A673 (cell line): ENCODE measurements around the gene KIFC3. TPM values are rescaled to one million over a fixed set of nuclear protein-coding genes. Genes with fewer than 3 reads are reported as not detected.

Source experiments
- BruUV-seq: library from RNA; stranded (reverse); fragments of 400-500 nt; replicated peaks from 2 replicates; lab custom pipeline; 2021; lab: Mats Ljungman, UMichigan
- CTCF ChIA-PET: fragments of 300-600 bp; sonication (Branson Sonifier 250); formaldehyde crosslinking; loops from one replicate; lab custom pipeline; 2022; ENCODE audit warnings: antibody characterized with exemption; lab: Charles Lee
- POLR2A ChIA-PET: fragments of 300-600 bp; sonication (Branson Sonifier 250); formaldehyde crosslinking; loops from one replicate; lab custom pipeline; 2022; ENCODE audit warnings: antibody characterized with exemption; ENCODE audit not compliant: low non-redundant PET; lab: Charles Lee
- DNase-seq: peaks from one replicate; pipeline ENCODE4 v3.0.0-alpha.2; 2015; ENCODE audit warnings: low spot score
- H3K27ac ChIP-seq: fragments of 200-600 bp; sonication (generic); 2 replicates; pipeline ENCODE4 v1.5.1; 2016; ENCODE audit warnings: mixed run types, low read depth, mild to moderate bottlenecking, mixed read lengths, antibody characterized with exemption, low read length; ENCODE audit not compliant: poor library complexity, severe bottlenecking
- H3K27me3 ChIP-seq: fragments of 200-600 bp; sonication (generic); replicated peaks from 2 replicates; pipeline ENCODE4 v1.6.1; 2017; ENCODE audit warnings: mixed run types, low read depth, mild to moderate bottlenecking, mixed read lengths, antibody characterized with exemption, low read length; ENCODE audit not compliant: insufficient read depth, poor library complexity
- H3K36me3 ChIP-seq: fragments of 200-600 bp; sonication (generic); 2 replicates; pipeline ENCODE4 v1.6.1; 2016; ENCODE audit warnings: mixed run types, mild to moderate bottlenecking, mixed read lengths, antibody characterized with exemption, low read length; ENCODE audit not compliant: insufficient read depth, poor library complexity, severe bottlenecking
- H3K4me1 ChIP-seq: fragments of 200-600 bp; sonication (generic); 2 replicates; pipeline ENCODE4 v1.6.1; 2017; ENCODE audit warnings: mixed run types, mild to moderate bottlenecking, mixed read lengths, antibody characterized with exemption, low read length; ENCODE audit not compliant: insufficient read depth, poor library complexity, severe bottlenecking
- H3K4me3 ChIP-seq: fragments of 200-600 bp; sonication (generic); 2 replicates; pipeline ENCODE4 v1.5.1; 2016; ENCODE audit warnings: low read depth, mixed run types, mild to moderate bottlenecking, mixed read lengths, low read length; ENCODE audit not compliant: poor library complexity, severe bottlenecking
- H3K9me3 ChIP-seq: fragments of 200-600 bp; sonication (generic); 2 replicates; pipeline ENCODE4 v1.6.1; 2016; ENCODE audit warnings: mixed run types, low read depth, mild to moderate bottlenecking, mixed read lengths, antibody characterized with exemption, low read length; ENCODE audit not compliant: poor library complexity, severe bottlenecking
- EZH2 ChIP-seq: fragments of 200-600 bp; sonication (generic); IDR thresholded peaks from 2 replicates; pipeline ENCODE4 v1.6.1; 2017; ENCODE audit warnings: borderline replicate concordance, low read depth, mild to moderate bottlenecking, mixed read lengths, antibody characterized with exemption, low read length; ENCODE audit not compliant: poor library complexity, severe bottlenecking
- intact Hi-C: fragments of 100-400 bp; cut with micrococcal nuclease; formaldehyde crosslinking; loops from one replicate; pipeline ENCODE4 v1.10.0; 2022; ENCODE audit not compliant: unreplicated experiment
- total RNA-seq: library from RNA; stranded (reverse); gene quantifications from 2 replicates; pipeline ENCODE4 v1.2.3, GENCODE V29; 2021
- TF ChIP-seq, protein P1 (sequence below): fragments of 300-800, 200-600 bp; sonication (generic); conservative IDR thresholded peaks from 2 replicates; pipeline ENCODE4 v1.5.1; 2017; ENCODE audit warnings: low read depth, mild to moderate bottlenecking, antibody characterized with exemption, low read length, moderate library complexity, mixed read lengths

The KIFC3 gene
- total RNA-seq, 1 experiment from 2014 or later: 198 TPM

DNA sequence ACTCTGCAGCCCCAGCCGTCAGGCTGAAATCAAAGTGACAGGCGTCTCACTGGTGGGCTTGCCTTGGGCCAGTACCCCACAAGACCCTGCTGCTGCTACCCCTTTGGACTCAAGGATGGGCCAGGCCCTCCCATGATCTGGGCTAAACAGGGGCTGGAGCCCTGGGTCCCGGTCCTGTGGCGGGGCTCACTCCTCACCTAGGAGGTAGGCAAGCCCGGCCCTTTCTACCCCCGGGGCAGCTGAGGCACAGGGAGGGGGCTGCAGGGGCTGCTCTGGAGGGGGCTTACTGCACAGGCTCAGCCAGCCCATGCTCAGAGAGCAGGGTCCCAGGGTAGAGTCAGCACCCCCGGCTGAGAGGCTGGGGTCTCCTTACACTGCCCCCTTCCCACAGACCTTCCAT, 43.2 kb downstream of the KIFC3 start:
- POLR2A ChIA-PET: no interaction called here

DNA sequence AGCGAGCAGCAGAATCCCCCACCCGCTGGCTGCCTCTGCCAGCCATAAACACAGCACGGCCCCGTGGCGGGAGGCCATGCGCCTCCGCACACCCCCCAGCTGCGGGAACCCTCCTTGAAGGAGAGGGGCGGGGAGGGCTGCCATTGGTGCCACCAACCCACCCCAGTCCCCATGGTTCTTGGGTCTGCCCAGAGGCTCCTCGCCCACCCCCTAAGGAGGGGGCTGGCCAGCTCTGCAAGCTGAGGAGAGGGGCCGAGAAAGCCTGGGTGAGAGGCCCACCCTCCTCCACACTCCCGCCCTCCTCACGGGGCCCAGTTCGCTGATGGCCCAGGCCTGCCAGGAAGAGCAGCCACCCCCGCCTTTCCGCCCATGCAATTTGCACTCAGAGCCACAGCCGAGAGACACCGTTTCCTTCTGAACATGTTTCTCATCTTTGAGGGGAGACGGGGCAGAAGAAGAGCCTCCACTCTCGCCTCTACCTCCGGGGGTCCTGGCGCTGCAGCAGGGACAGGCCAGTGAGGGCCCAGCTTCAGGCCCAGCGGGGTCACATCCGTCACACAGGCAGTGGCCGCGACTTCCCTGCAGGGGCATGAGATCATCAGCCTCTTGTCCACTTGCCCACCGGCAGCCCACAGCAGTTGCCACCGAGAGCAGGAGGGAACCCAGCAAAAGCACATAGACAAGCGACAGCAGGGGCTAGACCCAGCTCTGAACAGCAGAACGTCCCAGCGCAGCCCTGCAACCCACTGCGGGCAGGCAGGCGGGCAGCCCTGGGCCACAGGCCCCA, 43.8 kb downstream of the KIFC3 start:
- peaks cover 28% of the 10 kb centered on the region for H3K4me1 ChIP-seq
- H3K27ac ChIP-seq: peak overlapping the region; percentile 78
- H3K4me3 ChIP-seq: no peak overlapping the region
- H3K9me3 ChIP-seq: no peaks in the 10 kb centered on the region
- no peak for TF ChIP-seq EZH2
- TF ChIP-seq, protein P1, sequence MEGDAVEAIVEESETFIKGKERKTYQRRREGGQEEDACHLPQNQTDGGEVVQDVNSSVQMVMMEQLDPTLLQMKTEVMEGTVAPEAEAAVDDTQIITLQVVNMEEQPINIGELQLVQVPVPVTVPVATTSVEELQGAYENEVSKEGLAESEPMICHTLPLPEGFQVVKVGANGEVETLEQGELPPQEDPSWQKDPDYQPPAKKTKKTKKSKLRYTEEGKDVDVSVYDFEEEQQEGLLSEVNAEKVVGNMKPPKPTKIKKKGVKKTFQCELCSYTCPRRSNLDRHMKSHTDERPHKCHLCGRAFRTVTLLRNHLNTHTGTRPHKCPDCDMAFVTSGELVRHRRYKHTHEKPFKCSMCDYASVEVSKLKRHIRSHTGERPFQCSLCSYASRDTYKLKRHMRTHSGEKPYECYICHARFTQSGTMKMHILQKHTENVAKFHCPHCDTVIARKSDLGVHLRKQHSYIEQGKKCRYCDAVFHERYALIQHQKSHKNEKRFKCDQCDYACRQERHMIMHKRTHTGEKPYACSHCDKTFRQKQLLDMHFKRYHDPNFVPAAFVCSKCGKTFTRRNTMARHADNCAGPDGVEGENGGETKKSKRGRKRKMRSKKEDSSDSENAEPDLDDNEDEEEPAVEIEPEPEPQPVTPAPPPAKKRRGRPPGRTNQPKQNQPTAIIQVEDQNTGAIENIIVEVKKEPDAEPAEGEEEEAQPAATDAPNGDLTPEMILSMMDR: no peak
- CTCF ChIA-PET: no interaction called here
- peaks cover 83% of the 10 kb centered on the region for H3K36me3 ChIP-seq
- POLR2A ChIA-PET: no interaction called here
- TSS peak; percentile 91 for BruUV-seq
- no peaks in the 10 kb centered on the region for H3K27me3 ChIP-seq
- peak; percentile 75 for DNase-seq
- intact Hi-C loops: loop anchor here (5.0 to 10.0 kb wide), 4 partner anchors 89 to 244 kb away; partner anchors contain the start of genes USB1 and ZNF319

More for the DNA sequence above, 43.2 kb downstream of the KIFC3 start:
- H3K4me3 ChIP-seq: no peak overlapping the region
- H3K27me3 ChIP-seq: no peaks in the 10 kb centered on the region
- CTCF ChIA-PET: no interaction called here
- TF ChIP-seq, protein P1: no peak
- TF ChIP-seq EZH2: no peak
- intact Hi-C loops: loop anchor here (5.0 to 10.0 kb wide), 4 partner anchors 88 to 243 kb away; partner anchors contain the start of genes USB1 and ZNF319
- H3K36me3 ChIP-seq: peaks cover 82% of the 10 kb centered on the region
- peak overlapping the region; percentile 78 for H3K27ac ChIP-seq
- no peaks in the 10 kb centered on the region for H3K9me3 ChIP-seq
- peaks cover 28% of the 10 kb centered on the region for H3K4me1 ChIP-seq
- no peak for DNase-seq
- BruUV-seq: no TSS peak

DNA sequence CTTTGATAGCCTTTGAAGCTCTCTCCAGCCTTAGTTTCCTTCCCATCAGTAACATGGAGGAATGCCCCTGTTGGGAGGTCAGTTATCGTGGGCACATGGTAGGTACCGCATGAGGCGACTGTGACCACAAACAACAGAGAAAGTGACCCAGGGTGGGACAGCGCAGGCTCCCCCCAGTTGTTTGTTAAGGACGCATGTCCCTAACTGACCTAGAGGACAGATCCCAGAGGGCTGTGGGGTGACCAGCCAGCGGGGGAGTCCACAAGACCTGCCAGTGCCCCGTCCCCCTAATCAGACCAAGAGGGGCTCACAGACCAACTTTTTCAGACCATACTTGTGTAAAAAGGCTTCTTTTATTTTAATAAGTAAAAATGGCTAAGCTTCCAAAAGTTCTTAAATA, 44.4 kb downstream of the KIFC3 start:
- Histone ChIP-seq H3K9me3 (no peaks in the 10 kb centered on the region), H3K4me3 (no peak overlapping the region), H3K27ac (peak overlapping the region; percentile 78), H3K4me1 (peaks cover 28% of the 10 kb centered on the region), H3K36me3 (peaks cover 79% of the 10 kb centered on the region), H3K27me3 (no peaks in the 10 kb centered on the region)
- BruUV-seq: no TSS peak
- CTCF ChIA-PET: interaction anchor here (1.5 kb wide), 1 partner anchor 15 kb away, joined by 4 read pairs; no protein-coding TSS in a partner anchor
- DNase-seq: no peak
- no peak for TF ChIP-seq EZH2
- TF ChIP-seq, protein P1: no peak
- intact Hi-C loops: loop anchor here (5.0 to 10.0 kb wide), 4 partner anchors 89 to 244 kb away; partner anchors contain the start of genes USB1 and ZNF319
- POLR2A ChIA-PET: no interaction called here
